H9 (cell line): Measurements from ENCODE around the gene FAM228B. TPM values are rescaled to one million over a fixed set of nuclear protein-coding genes. Genes with fewer than 3 reads are reported as not detected.

Experiments used
- DNase-seq: peaks from one replicate; pipeline ENCODE4 v3.0.0-alpha.2; 2017
- H2AFZ ChIP-seq: one replicate; pipeline ENCODE4 v1.6.1; 2013; ENCODE audit warnings: mild to moderate bottlenecking, low read length, control low read depth, moderate library complexity
- H2AK5ac ChIP-seq: 2 replicates; pipeline ENCODE4 v1.6.1; 2013; ENCODE audit warnings: low read length, control low read depth, mixed read lengths; ENCODE audit not compliant: insufficient read length
- H2BK120ac ChIP-seq: one replicate; pipeline ENCODE4 v1.6.1; 2013; ENCODE audit warnings: low read depth, mild to moderate bottlenecking, low read length, control low read depth, inconsistent platforms; ENCODE audit not compliant: poor library complexity, severe bottlenecking
- H2BK12ac ChIP-seq: 2 replicates; pipeline ENCODE4 v1.6.1; 2013; ENCODE audit warnings: low read length, control low read depth, mixed read lengths, low read depth; ENCODE audit not compliant: insufficient read length
- H2BK15ac ChIP-seq: 2 replicates; pipeline ENCODE4 v1.6.1; 2013; ENCODE audit warnings: low read depth, low read length, control low read depth
- H2BK20ac ChIP-seq: one replicate; pipeline ENCODE4 v1.6.1; 2013; ENCODE audit warnings: low read depth, mild to moderate bottlenecking, low read length, control low read depth, inconsistent platforms; ENCODE audit not compliant: poor library complexity, severe bottlenecking
- H2BK5ac ChIP-seq: 2 replicates; pipeline ENCODE4 v1.6.1; 2013; ENCODE audit warnings: low read length, control low read depth, mixed read lengths; ENCODE audit not compliant: insufficient read length
- H3K14ac ChIP-seq: 2 replicates; pipeline ENCODE4 v1.6.1; 2013; ENCODE audit warnings: low read length, control low read depth; ENCODE audit not compliant: insufficient read depth
- H3K18ac ChIP-seq: 2 replicates; pipeline ENCODE4 v1.6.1; 2013; ENCODE audit warnings: low read depth, mild to moderate bottlenecking, mixed read lengths, low read length, control low read depth; ENCODE audit not compliant: insufficient read length
- H3K23ac ChIP-seq: 2 replicates; pipeline ENCODE4 v1.6.1; 2013; ENCODE audit warnings: low read length, control low read depth, mixed read lengths, low read depth; ENCODE audit not compliant: insufficient read length
- H3K23me2 ChIP-seq: 2 replicates; pipeline ENCODE4 v1.6.1; 2013; ENCODE audit warnings: low read depth, mild to moderate bottlenecking, mixed read lengths, low read length, control low read depth; ENCODE audit not compliant: insufficient read length, poor library complexity, severe bottlenecking
- H3K27ac ChIP-seq: 2 replicates; pipeline ENCODE4 v1.5.1; 2013; ENCODE audit warnings: low read length, control low read depth, mixed read lengths, low read depth; ENCODE audit not compliant: insufficient read length
- H3K27me3 ChIP-seq: 2 replicates; pipeline ENCODE4 v1.6.1; 2013; ENCODE audit warnings: low read length, control low read depth, inconsistent platforms; ENCODE audit not compliant: insufficient read depth
- H3K4ac ChIP-seq: 2 replicates; pipeline ENCODE4 v1.6.1; 2013; ENCODE audit warnings: low read depth, mild to moderate bottlenecking, control low read depth, inconsistent platforms, low read length, moderate library complexity
- H3K4me1 ChIP-seq: 2 replicates; pipeline ENCODE4 v1.6.1; 2013; ENCODE audit warnings: low read length, control low read depth, inconsistent platforms; ENCODE audit not compliant: insufficient read depth
- H3K4me2 ChIP-seq: 2 replicates; pipeline ENCODE4 v1.6.1; 2013; ENCODE audit warnings: low read length, control low read depth, mixed read lengths; ENCODE audit not compliant: insufficient read length, insufficient read depth
- H3K56ac ChIP-seq: 2 replicates; pipeline ENCODE4 v1.6.1; 2013; ENCODE audit warnings: low read depth, mild to moderate bottlenecking, mixed read lengths, low read length, control low read depth; ENCODE audit not compliant: insufficient read length
- H3K79me1 ChIP-seq: 2 replicates; pipeline ENCODE4 v1.6.1; 2013; ENCODE audit warnings: low read depth, mild to moderate bottlenecking, moderate library complexity, low read length, control low read depth, inconsistent platforms; ENCODE audit not compliant: insufficient read depth, poor library complexity, severe bottlenecking
- H3K79me2 ChIP-seq: 2 replicates; pipeline ENCODE4 v1.6.1; 2013; ENCODE audit warnings: low read length, control low read depth, inconsistent platforms; ENCODE audit not compliant: insufficient read depth
- H3K9ac ChIP-seq: 2 replicates; pipeline ENCODE4 v1.6.1; 2013; ENCODE audit warnings: low read length, control low read depth, mixed read lengths; ENCODE audit not compliant: insufficient read length; ENCODE audit errors: extremely low read depth
- H3K9me3 ChIP-seq: one replicate; pipeline ENCODE4 v1.6.1; 2013; ENCODE audit warnings: low read depth, low read length, inconsistent platforms; ENCODE audit not compliant: control insufficient read depth
- H3T11ph ChIP-seq: one replicate; pipeline ENCODE4 v1.6.1; 2013; ENCODE audit warnings: mild to moderate bottlenecking, low read length, control low read depth, inconsistent platforms
- H4K20me1 ChIP-seq: one replicate; pipeline ENCODE4 v1.6.1; 2013; ENCODE audit not compliant: control insufficient read depth, insufficient read length, insufficient read depth
- H4K5ac ChIP-seq: 2 replicates; pipeline ENCODE4 v1.6.1; 2013; ENCODE audit warnings: low read depth, mild to moderate bottlenecking, mixed read lengths, low read length, control low read depth; ENCODE audit not compliant: insufficient read length
- H4K8ac ChIP-seq: replicated peaks from 2 replicates; pipeline ENCODE4 v1.6.1; 2013; ENCODE audit warnings: low read length, control low read depth, mixed read lengths, low read depth; ENCODE audit not compliant: insufficient read length
- H4K91ac ChIP-seq: 2 replicates; pipeline ENCODE4 v1.6.1; 2013; ENCODE audit warnings: low read depth, mild to moderate bottlenecking, moderate library complexity, mixed read lengths, low read length, control low read depth; ENCODE audit not compliant: insufficient read length
- H3K27ac Mint-ChIP-seq, 3 experiments: 2 replicates in 2 of 3; 3 replicates in 1 of 3; pipeline ENCODE4 v1.8.0; 2020 to 2021; ENCODE audit warnings: mixed read lengths in 3 of 3, mild to moderate bottlenecking in 1 of 3, moderate library complexity in 1 of 3
- H3K27me3 Mint-ChIP-seq: 2 replicates; pipeline ENCODE4 v1.8.0; 2021; ENCODE audit warnings: low read depth, mild to moderate bottlenecking, moderate library complexity, mixed read lengths
- H3K36me3 Mint-ChIP-seq, 3 experiments: 2 replicates in 2 of 3; 3 replicates in 1 of 3; pipeline ENCODE4 v1.8.0; 2020 to 2021; ENCODE audit warnings: low read depth in 3 of 3, mixed read lengths in 3 of 3; ENCODE audit not compliant: insufficient read depth in 1 of 3
- H3K4me1 Mint-ChIP-seq, 2 experiments: 2 replicates each; pipeline ENCODE4 v1.8.0; 2020; ENCODE audit warnings: mixed read lengths in 2 of 2
- H3K4me3 Mint-ChIP-seq, 2 experiments: 2 replicates in 1 of 2; 3 replicates in 1 of 2; pipeline ENCODE4 v1.8.0; 2020 to 2021; ENCODE audit warnings: mild to moderate bottlenecking in 2 of 2, mixed read lengths in 2 of 2, moderate library complexity in 1 of 2
- H3K9me3 Mint-ChIP-seq, 2 experiments: 2 replicates in 1 of 2; 3 replicates in 1 of 2; pipeline ENCODE4 v1.8.0; 2020; ENCODE audit warnings: mild to moderate bottlenecking in 2 of 2, mixed read lengths in 2 of 2, moderate library complexity in 1 of 2
- CTCF ChIP-seq: fragments of 200-600 bp; sonication (generic); conservative IDR thresholded peaks from 3 replicates; pipeline ENCODE4 v1.8.0; 2021; ENCODE audit warnings: antibody characterized with exemption, mild to moderate bottlenecking
- WGBS: extraction: QIAGEN DNeasy Blood & Tissue Kit; methylation state at CpG from one replicate; pipeline ENCODE4 v1.1.7; 2013; ENCODE audit warnings: missing lambda C conversion rate, low lambda C conversion rate, mixed read lengths; ENCODE audit not compliant: insufficient read length; ENCODE audit errors: extremely low coverage; 5-methylcytosine and 5-hydroxymethylcytosine counted together
- total RNA-seq: library from RNA; stranded (reverse); gene quantifications from 2 replicates; pipeline ENCODE4 v1.2.1, GENCODE V29; 2021

Gene FAM228B
- total RNA-seq, 1 experiment from 2014 or later = 6.5 TPM

- peaks cover 12 to 31% (median 30%) of the 10 kb centered on the region in 3 experiments for H3K36me3 Mint-ChIP-seq
- H3K9me3 Mint-ChIP-seq = no peaks in the 10 kb centered on the region
- no peak within 1 kb of the TSS for H2BK20ac ChIP-seq
- no peaks in the 10 kb centered on the region for H3K27me3 Mint-ChIP-seq
- H3K23ac ChIP-seq = no peak within 1 kb of the TSS
- H3K56ac ChIP-seq = no peak within 1 kb of the TSS
- H2AK5ac ChIP-seq = no peak within 1 kb of the TSS
- H3K4ac ChIP-seq = no peak within 1 kb of the TSS; the same call in 1 of the 2 replicates
- WGBS = no CpG with 5 or more reads among the region's 44 CpGs
- no peak within 1 kb of the TSS for H4K91ac ChIP-seq
- H3K27me3 ChIP-seq = no peaks in the 10 kb centered on the region
- peak within 1 kb of the TSS; percentile 59 for H4K5ac ChIP-seq
- H2BK12ac ChIP-seq = no peak within 1 kb of the TSS
- no peaks in the 10 kb centered on the region for H3K79me2 ChIP-seq
- no peak within 1 kb of the TSS for H2BK120ac ChIP-seq
- H3K4me2 ChIP-seq = peak within 1 kb of the TSS; percentile 96
- H3K4me3 Mint-ChIP-seq = peak within 1 kb of the TSS; percentile 85 to 93
- H3K27ac Mint-ChIP-seq = peak within 1 kb of the TSS; percentile 97 to 99 (median 99)
- no peak within 1 kb of the TSS for H2BK15ac ChIP-seq
- H3K79me1 ChIP-seq = no peaks in the 10 kb centered on the region
- H3K27ac ChIP-seq = peak within 1 kb of the TSS; percentile 87
- peaks cover 14 to 19% of the 10 kb centered on the region in 2 experiments for H3K4me1 Mint-ChIP-seq
- peaks cover 2% of the 10 kb centered on the region; the same call in 1 of the 2 replicates for H3K4me1 ChIP-seq
- no peak within 1 kb of the TSS for H3T11ph ChIP-seq
- no peak within 1 kb of the TSS for H2BK5ac ChIP-seq
- H4K20me1 ChIP-seq = peaks cover 2% of the 10 kb centered on the region
- peak within 1 kb of the TSS; percentile 98 for H3K14ac ChIP-seq
- H4K8ac ChIP-seq = no peak within 1 kb of the TSS
- DNase-seq = peak; percentile 96
- peaks cover 15% of the 10 kb centered on the region for H3K23me2 ChIP-seq
- TF ChIP-seq CTCF = peak; percentile 100
- H3K18ac ChIP-seq = peak within 1 kb of the TSS; percentile 98
- no peaks in the 10 kb centered on the region for H3K9me3 ChIP-seq
- peak within 1 kb of the TSS; percentile 95 for H3K9ac ChIP-seq
- peak within 1 kb of the TSS; percentile 94 for H2AFZ ChIP-seq
Observed at GRCh38 chr2:24084386-24085199, 38.7 kb upstream of the FAM228B start, which contains the start of gene TP53I3. Gene TP53I3, minus strand, starts transcription at chr2:24084834. Its CDS starts 508 bp downstream, at chr2:24084326.
